ENCODE data around the gene USP50.
"Not testable (repeated sequence)": the region's sequence is repeated elsewhere in the genome, so short reads cannot be mapped to it uniquely, and the experiment has no call there.

Gene USP50

GRCh38 chr15:50501815-50502214, 44.7 kb downstream of the USP50 start:
- no peak for DNase-seq

DNA sequence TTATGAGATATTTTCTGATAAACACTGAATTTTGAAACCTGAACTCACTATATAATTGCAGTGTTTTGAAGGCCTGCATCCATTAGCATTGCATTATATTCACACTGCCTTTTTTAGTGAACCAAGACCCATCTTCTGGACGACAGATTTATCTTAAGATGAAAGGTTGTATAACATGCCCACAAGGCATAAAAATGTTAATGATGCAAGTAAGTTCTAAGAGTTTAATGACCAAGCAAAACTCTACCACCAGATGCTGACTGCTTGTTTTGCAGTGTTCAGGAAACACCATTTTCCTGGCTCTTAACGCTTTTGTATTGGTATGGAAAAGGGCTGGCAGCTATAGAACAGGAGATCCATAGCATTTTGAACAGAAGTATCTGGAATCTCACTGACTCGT, 46.1 kb downstream of the USP50 start:
- no peak for DNase-seq

- DNase-seq, result no peak
Measured at GRCh38 chr15:50496692-50497091, 49.8 kb downstream of the USP50 start.

DNA sequence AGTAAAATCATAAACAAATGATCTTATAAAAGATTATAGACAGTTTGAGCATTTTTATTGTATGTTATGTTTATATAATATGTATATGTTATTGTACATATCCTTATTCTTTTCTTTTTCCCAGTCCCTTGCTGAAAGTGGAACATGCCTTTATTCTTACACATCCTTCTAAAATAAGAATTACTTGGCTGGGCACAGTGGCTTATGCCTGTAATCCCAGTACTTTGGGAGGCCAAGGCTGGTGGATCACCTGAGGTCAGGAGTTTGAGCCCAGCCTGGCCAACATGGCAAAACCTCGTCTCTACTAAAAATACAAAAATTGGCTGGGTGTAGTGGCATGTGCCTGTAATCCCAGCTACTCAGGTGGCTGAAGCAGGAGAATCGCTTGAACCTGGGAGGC, 51.9 kb downstream of the USP50 start:
- not testable (repeated sequence) for DNase-seq

DNA sequence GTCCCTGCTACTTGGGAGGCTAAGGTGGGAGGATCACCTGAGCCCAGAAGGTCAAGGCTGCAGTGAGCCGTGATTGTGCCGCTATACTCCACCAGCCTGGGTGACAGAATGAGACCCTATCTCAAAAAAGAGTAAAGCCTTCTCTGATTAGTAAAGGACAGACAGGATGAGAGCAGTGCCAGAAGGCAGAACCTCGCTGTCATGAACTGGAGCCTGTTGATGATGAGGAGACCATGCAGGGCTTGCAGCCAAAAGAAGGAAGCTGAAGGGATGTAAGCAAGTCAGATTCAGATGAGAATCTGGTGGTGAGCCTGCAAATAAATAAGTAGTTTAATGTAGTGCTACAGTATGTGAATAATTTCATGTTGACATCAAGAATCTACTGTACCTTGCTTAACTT, 52.8 kb downstream of the USP50 start:
- DNase-seq, result no peak

DNA sequence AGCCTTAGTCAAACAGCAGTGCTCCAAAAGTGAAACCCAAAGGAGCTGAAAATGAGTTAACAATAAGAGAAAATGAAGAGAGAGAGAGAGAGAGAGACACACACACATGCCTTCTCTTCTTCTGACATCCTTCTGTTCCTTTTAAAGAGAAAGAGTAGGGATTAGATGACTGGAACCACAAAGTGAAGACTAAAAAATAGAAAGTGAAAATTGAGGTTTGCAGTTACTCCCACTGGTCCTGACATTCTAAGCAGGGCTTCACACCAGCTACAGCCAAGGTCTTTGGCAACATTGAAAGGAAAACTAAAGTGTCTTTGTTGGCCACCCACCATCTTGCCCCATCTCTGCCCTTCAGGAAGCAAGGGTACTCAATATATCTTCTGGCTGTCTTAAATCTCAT, 59.2 kb downstream of the USP50 start:
- DNase-seq, result peak; percentile 88

DNA sequence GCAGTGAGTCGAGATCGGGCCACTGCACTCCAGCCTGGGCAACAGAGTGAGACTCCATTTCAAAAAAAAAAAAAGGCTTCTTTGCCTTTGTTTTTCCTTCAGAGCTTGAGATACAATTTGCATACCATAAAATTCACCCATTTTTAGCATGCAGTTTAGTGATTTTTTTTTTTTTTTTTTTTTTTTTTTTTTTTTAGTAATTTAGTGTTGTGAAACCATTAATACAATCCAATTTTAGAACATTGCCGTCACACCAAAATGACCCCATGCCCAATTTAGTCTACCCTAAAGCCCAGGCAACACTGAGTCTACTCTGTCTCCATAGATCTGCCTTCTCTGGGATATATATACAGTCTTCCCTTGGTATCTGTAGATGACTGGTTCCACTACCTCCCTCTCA, 61.1 kb downstream of the USP50 start:
- no peak for DNase-seq

DNA sequence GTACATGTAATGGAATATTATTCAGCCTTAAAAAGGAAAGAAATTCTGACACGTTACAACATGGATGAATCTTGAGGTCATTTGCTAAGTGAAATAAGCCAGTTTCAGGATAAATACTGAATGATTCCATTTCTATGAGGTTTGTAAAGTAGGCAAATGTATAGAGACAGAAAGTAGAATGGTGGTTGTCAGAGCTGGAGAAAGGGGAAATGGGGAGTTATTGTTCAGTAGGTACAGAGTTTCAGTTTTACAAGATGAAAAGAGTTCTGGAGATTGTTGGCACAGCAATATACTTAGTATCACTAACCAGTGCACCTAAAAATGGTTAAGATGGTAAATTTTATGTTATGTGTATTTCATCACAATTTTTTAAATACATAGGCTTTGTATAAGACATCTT, 61.7 kb downstream of the USP50 start:
- peak; percentile 23 for DNase-seq

DNA sequence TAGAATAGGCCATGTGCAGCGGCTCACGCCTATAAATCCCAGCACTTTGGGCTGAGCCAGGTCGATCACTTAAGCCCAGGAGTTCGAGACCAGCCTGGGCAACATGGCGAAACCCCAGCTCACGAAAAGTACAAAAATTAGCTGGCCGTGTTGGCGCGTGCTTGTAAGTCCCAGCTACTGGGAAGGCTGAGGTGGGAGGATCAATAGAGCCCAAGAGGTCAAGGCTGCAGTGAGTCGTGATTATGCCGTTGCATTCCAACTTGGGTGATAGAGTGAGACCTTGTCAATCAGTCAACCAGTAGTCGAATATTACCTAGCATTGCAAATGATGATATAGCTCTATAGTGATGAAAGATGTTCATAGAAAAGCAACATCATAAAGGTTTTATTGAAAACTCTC, 70.3 kb downstream of the USP50 start:
- no peak for DNase-seq

GRCh38 chr15:50471072-50471471, 75.4 kb downstream of the USP50 start:
- DNase-seq, result no peak

GRCh38 chr15:50463423-50464358, 82.8 kb downstream of the USP50 start:
- no peak for DNase-seq

GRCh38 chr15:50458348-50459112, 87.9 kb downstream of the USP50 start:
- no peak for DNase-seq

GRCh38 chr15:50452927-50453326, 93.5 kb downstream of the USP50 start:
- DNase-seq, result peak; percentile 14

All from inflammatory macrophage treated with lipopolysaccharide for 4 hours (primary cell).